ENCODE measurements around the gene TAF11L4. TPM values are rescaled to one million over a fixed set of nuclear protein-coding genes. Genes with fewer than 3 reads are reported as not detected.

Gene TAF11L4
- total and polyA plus RNA-seq, 2 of the 4 experiments (the other 2 are of a cell fraction) = not detected

GRCh38 chr5:17481378-17481777, 40.2 kb upstream of the TAF11L4 start:
- Histone ChIP-seq H3K9me3 (ENCODE audit: control insufficient read depth, insufficient read depth, low read length) (no peaks in the 10 kb centered on the region), H3K27me3 (ENCODE audit: control insufficient read depth, insufficient read depth, low read length) (peaks cover 8% of the 10 kb centered on the region), H3K56ac (ENCODE audit: extremely low read depth, insufficient read depth, low read length) (no peak overlapping the region), H2BK20ac (ENCODE audit: low read depth, low read length) (no peak overlapping the region), H3K9me1 (ENCODE audit: insufficient read depth, low read length) (no peaks in the 10 kb centered on the region), H2BK15ac (ENCODE audit: low read depth, low read length) (no peak overlapping the region), H3K36me3 (ENCODE audit: control insufficient read depth, insufficient read depth, low read length) (no peaks in the 10 kb centered on the region), H2BK120ac (ENCODE audit: low read depth, low read length) (no peak overlapping the region), H4K8ac (ENCODE audit: low read depth in 2 of 2, low read length in 2 of 2) (no peak overlapping the region), H2AFZ (replicated peaks; ENCODE audit: low read length, poor library complexity) (no peak overlapping the region), H2BK5ac (ENCODE audit: low read depth, low read length, poor library complexity, severe bottlenecking) (no peak overlapping the region), H3K79me1 (ENCODE audit: low read depth in 1 of 2, low read length in 2 of 2) (no peaks in the 10 kb centered on the region), H3K9ac (ENCODE audit: low read depth, low read length) (no peak overlapping the region), H4K20me1 (ENCODE audit: insufficient read depth, low read length) (no peaks in the 10 kb centered on the region), H3K4ac (ENCODE audit: low read depth, low read length) (no peak overlapping the region), H3K14ac (replicated peaks; ENCODE audit: low read depth, low read length) (no peak overlapping the region), H4K91ac (ENCODE audit: insufficient read depth, low read depth, low read length) (no peak overlapping the region), H3K23ac (ENCODE audit: low read depth, low read length) (no peak overlapping the region), H3K4me1 (ENCODE audit: control insufficient read depth, insufficient read depth, low read length) (no peaks in the 10 kb centered on the region), H2AK9ac (replicated peaks; ENCODE audit: low read depth, low read length, poor library complexity) (no peak overlapping the region), H3K4me2 (ENCODE audit: low read depth, low read length) (no peak overlapping the region), H4K5ac (ENCODE audit: low read depth, low read length) (no peak overlapping the region), H3K27ac (ENCODE audit: insufficient read depth, low read length) (no peak overlapping the region), H2AK5ac (ENCODE audit: low read depth, low read length) (no peak overlapping the region), H3K4me3 (ENCODE audit: insufficient read depth, low read depth, low read length) (no peak overlapping the region), H3K18ac (ENCODE audit: low read depth, low read length) (no peak overlapping the region)
- ATAC-seq (ENCODE audit: low read depth) = no peak
- CTCF ChIA-PET = interaction anchor here (0.6 kb wide), 3 partner anchors 102 to 333 kb away, joined by 3 read pairs; no protein-coding TSS in a partner anchor
- POLR2A ChIA-PET (ENCODE audit: unreplicated experiment) = no interaction called here
- TF ChIP-seq BHLHE40 (IDR thresholded peaks at IDR 0.05; ENCODE audit: low read depth, low read length) = no peak
- TF ChIP-seq SMC3 (IDR thresholded peaks at IDR 0.05; ENCODE audit: low read depth, low read length) = no peak
- TF ChIP-seq, protein P1, sequence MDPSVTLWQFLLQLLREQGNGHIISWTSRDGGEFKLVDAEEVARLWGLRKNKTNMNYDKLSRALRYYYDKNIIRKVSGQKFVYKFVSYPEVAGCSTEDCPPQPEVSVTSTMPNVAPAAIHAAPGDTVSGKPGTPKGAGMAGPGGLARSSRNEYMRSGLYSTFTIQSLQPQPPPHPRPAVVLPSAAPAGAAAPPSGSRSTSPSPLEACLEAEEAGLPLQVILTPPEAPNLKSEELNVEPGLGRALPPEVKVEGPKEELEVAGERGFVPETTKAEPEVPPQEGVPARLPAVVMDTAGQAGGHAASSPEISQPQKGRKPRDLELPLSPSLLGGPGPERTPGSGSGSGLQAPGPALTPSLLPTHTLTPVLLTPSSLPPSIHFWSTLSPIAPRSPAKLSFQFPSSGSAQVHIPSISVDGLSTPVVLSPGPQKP (IDR thresholded peaks at IDR 0.05; ENCODE audit: borderline replicate concordance, low read depth, low read length) = no peak
- TF ChIP-seq NFE2L2 (IDR thresholded peaks at IDR 0.05; ENCODE audit: low read depth, low read length) = no peak
- no CpG with 5 or more reads among the region's 4 CpGs for WGBS, 2 experiments (ENCODE audit: extremely low coverage in 2 of 2, insufficient read length in 1 of 2)
- no peak for DNase-seq
- intact Hi-C loops (cut with micrococcal nuclease) = no loop called here
- dilution Hi-C loops (cut with HindIII; ENCODE audit: low sequenced_read_pairs, unreplicated experiment) = no loop called here
- in situ Hi-C loops (cut with MboI; ENCODE audit: low sequenced_read_pairs) = no loop called here
- BruUV-seq (replicated peaks) = no TSS peak
